OCI-LY3 (cell line): ENCODE results near the gene MTCL1.

Experiments used
- EZH2phosphoT487 ChIP-seq: fragments of 200-600 bp; shearing (Covaris generic); IDR thresholded peaks from 2 replicates; pipeline ENCODE4 v1.6.1; 2018; ENCODE audit warnings: antibody characterized with exemption, mixed run types, low read depth
- TF ChIP-seq, protein P1 (sequence below): fragments of 200-600, 300-600 bp; sonication (generic); IDR thresholded peaks from 2 replicates; pipeline ENCODE4 v1.5.1; 2014; ENCODE audit warnings: antibody characterized with exemption, low read length, low read depth

DNA sequence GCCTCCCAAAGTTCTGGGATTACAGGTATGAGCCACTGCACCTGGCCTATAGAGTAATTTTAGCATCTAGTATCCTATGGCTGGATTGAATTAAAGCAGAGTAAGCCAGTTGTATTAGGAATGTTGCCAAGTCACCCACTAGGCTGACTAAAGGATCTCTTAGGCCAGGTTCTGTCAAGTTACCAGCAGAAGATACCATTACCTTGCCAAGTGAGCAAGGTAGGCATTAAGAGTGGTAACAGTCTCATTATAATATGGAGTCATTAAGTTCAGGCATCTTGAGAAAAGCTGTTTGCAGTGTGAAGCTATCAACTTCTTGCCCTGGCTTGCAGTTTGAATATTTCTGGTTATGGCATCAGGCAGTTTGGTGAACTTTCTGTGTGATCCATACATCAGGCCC, 37.0 kb upstream of the MTCL1 start:
- TF ChIP-seq, protein P1, sequence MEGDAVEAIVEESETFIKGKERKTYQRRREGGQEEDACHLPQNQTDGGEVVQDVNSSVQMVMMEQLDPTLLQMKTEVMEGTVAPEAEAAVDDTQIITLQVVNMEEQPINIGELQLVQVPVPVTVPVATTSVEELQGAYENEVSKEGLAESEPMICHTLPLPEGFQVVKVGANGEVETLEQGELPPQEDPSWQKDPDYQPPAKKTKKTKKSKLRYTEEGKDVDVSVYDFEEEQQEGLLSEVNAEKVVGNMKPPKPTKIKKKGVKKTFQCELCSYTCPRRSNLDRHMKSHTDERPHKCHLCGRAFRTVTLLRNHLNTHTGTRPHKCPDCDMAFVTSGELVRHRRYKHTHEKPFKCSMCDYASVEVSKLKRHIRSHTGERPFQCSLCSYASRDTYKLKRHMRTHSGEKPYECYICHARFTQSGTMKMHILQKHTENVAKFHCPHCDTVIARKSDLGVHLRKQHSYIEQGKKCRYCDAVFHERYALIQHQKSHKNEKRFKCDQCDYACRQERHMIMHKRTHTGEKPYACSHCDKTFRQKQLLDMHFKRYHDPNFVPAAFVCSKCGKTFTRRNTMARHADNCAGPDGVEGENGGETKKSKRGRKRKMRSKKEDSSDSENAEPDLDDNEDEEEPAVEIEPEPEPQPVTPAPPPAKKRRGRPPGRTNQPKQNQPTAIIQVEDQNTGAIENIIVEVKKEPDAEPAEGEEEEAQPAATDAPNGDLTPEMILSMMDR = no peak
- TF ChIP-seq EZH2phosphoT487 = no peak
